Activated T-cell treated with anti-CD3 and anti-CD28 coated beads, Interleukin-2, amount 50 U/mL, for 4 hours (primary cell): ENCODE results near the gene ETFA. TPM values are rescaled to one million over a fixed set of nuclear protein-coding genes. Genes with fewer than 3 reads are reported as not detected.

Source experiments
- ATAC-seq, 2 donors: fragments of 200-7000 bp; cut with Tn5 transposase; one replicate each; pipeline ENCODE4 v1.10.0; 2021
- DNase-seq: peaks from one replicate; pipeline ENCODE4 v3.0.0-alpha.2; 2020
- H3K27me3 Mint-ChIP-seq: one replicate; pipeline ENCODE4 v1.8.0; 2021; ENCODE audit warnings: low read depth, mixed read lengths
- H3K36me3 Mint-ChIP-seq: one replicate; pipeline ENCODE4 v1.8.0; 2022; ENCODE audit warnings: mixed read lengths; ENCODE audit not compliant: insufficient read depth
- H3K4me1 Mint-ChIP-seq: one replicate; pipeline ENCODE4 v1.8.0; 2021; ENCODE audit warnings: low read depth, mixed read lengths
- H3K4me3 Mint-ChIP-seq: one replicate; pipeline ENCODE4 v1.8.0; 2021; ENCODE audit warnings: mild to moderate bottlenecking, moderate library complexity, mixed read lengths
- H3K9me3 Mint-ChIP-seq: one replicate; pipeline ENCODE4 v1.8.0; 2021; ENCODE audit warnings: mixed read lengths
- total RNA-seq, 3 donors: library from RNA; stranded (reverse); gene quantifications; one replicate each; pipeline ENCODE4 v1.2.1, GENCODE V29; 2021

ETFA gene
- total RNA-seq: 100 to 1,000 TPM; 129 to 145 (median 143) TPM

- DNase-seq (peak; percentile 86), ATAC-seq (peak; percentile 100)
- H3K27me3 Mint-ChIP-seq: peaks cover 2% of the 10 kb centered on the region
- peaks cover 25% of the 10 kb centered on the region for H3K4me1 Mint-ChIP-seq
- H3K4me3 Mint-ChIP-seq: peak within 1 kb of the TSS; percentile 89
- no peaks in the 10 kb centered on the region for H3K9me3 Mint-ChIP-seq
- no peaks in the 10 kb centered on the region for H3K36me3 Mint-ChIP-seq
Observed at GRCh38 chr15:76311100-76311953, at the start of gene ETFA. Gene ETFA, minus strand, starts transcription at chr15:76311469. Its CDS starts 81 bp downstream, at chr15:76311388.

GRCh38 chr15:76360416-76360815, 49.1 kb upstream of the ETFA start:
- ATAC-seq (no peak), DNase-seq (no peak)
- no peak overlapping the region for H3K4me3 Mint-ChIP-seq
- H3K27me3 Mint-ChIP-seq: no peaks in the 10 kb centered on the region
- H3K9me3 Mint-ChIP-seq: no peaks in the 10 kb centered on the region
- H3K4me1 Mint-ChIP-seq: no peaks in the 10 kb centered on the region
- H3K36me3 Mint-ChIP-seq: peaks cover 14% of the 10 kb centered on the region

GRCh38 chr15:76359152-76359551, 47.9 kb upstream of the ETFA start:
- no peaks in the 10 kb centered on the region for H3K27me3 Mint-ChIP-seq
- H3K36me3 Mint-ChIP-seq: peaks cover 17% of the 10 kb centered on the region
- H3K4me3 Mint-ChIP-seq: no peak overlapping the region
- no peak for DNase-seq
- H3K9me3 Mint-ChIP-seq: no peaks in the 10 kb centered on the region
- ATAC-seq: no peak
- no peaks in the 10 kb centered on the region for H3K4me1 Mint-ChIP-seq

- no peaks in the 10 kb centered on the region for H3K4me1 Mint-ChIP-seq
- no peaks in the 10 kb centered on the region for H3K9me3 Mint-ChIP-seq
- H3K4me3 Mint-ChIP-seq: no peak overlapping the region
- H3K36me3 Mint-ChIP-seq: peaks cover 22% of the 10 kb centered on the region
- no peak for ATAC-seq
- no peak for DNase-seq
- no peaks in the 10 kb centered on the region for H3K27me3 Mint-ChIP-seq
Observed at GRCh38 chr15:76358453-76358852, 47.2 kb upstream of the ETFA start.

GRCh38 chr15:76354823-76355440, 43.7 kb upstream of the ETFA start:
- ATAC-seq: no peak
- Mint-ChIP-seq H3K27me3 (no peaks in the 10 kb centered on the region), H3K36me3 (peaks cover 20% of the 10 kb centered on the region), H3K9me3 (no peaks in the 10 kb centered on the region), H3K4me3 (no peak overlapping the region), H3K4me1 (no peaks in the 10 kb centered on the region)
- DNase-seq: no peak

GRCh38 chr15:76353903-76354302, 42.6 kb upstream of the ETFA start:
- H3K36me3 Mint-ChIP-seq: peaks cover 16% of the 10 kb centered on the region
- no peaks in the 10 kb centered on the region for H3K27me3 Mint-ChIP-seq
- DNase-seq: no peak
- no peak for ATAC-seq
- H3K4me3 Mint-ChIP-seq: no peak overlapping the region
- H3K9me3 Mint-ChIP-seq: no peaks in the 10 kb centered on the region
- H3K4me1 Mint-ChIP-seq: no peaks in the 10 kb centered on the region

GRCh38 chr15:76353023-76353577, 41.8 kb upstream of the ETFA start:
- ATAC-seq: peak; percentile 38 to 51
- Mint-ChIP-seq H3K36me3 (peaks cover 16% of the 10 kb centered on the region), H3K4me3 (no peak overlapping the region), H3K27me3 (peaks cover 2% of the 10 kb centered on the region), H3K9me3 (no peaks in the 10 kb centered on the region), H3K4me1 (no peaks in the 10 kb centered on the region)
- DNase-seq: no peak

- peaks cover 27% of the 10 kb centered on the region for H3K27me3 Mint-ChIP-seq
- peaks cover 12% of the 10 kb centered on the region for H3K36me3 Mint-ChIP-seq
- peaks cover 9% of the 10 kb centered on the region for H3K4me1 Mint-ChIP-seq
- ATAC-seq (no peak), DNase-seq (no peak)
- no peak overlapping the region for H3K4me3 Mint-ChIP-seq
- H3K9me3 Mint-ChIP-seq: no peaks in the 10 kb centered on the region
Observed at GRCh38 chr15:76349301-76350070, 38.2 kb upstream of the ETFA start.

GRCh38 chr15:76347482-76348055, 36.3 kb upstream of the ETFA start:
- Mint-ChIP-seq H3K4me3 (no peak overlapping the region), H3K36me3 (peaks cover 4% of the 10 kb centered on the region), H3K9me3 (no peaks in the 10 kb centered on the region), H3K27me3 (peaks cover 42% of the 10 kb centered on the region), H3K4me1 (peaks cover 12% of the 10 kb centered on the region)
- ATAC-seq (no peak), DNase-seq (no peak)

- Mint-ChIP-seq H3K4me1 (peaks cover 16% of the 10 kb centered on the region), H3K36me3 (peaks cover 4% of the 10 kb centered on the region), H3K9me3 (no peaks in the 10 kb centered on the region), H3K4me3 (no peak overlapping the region), H3K27me3 (peaks cover 46% of the 10 kb centered on the region)
- peak in 1 of 2 donors; percentile 28 for ATAC-seq
- DNase-seq: no peak
Observed at GRCh38 chr15:76346669-76347481, 35.6 kb upstream of the ETFA start.

GRCh38 chr15:76345880-76346668, 34.8 kb upstream of the ETFA start:
- Mint-ChIP-seq H3K4me3 (peak overlapping the region; percentile 52), H3K27me3 (peaks cover 52% of the 10 kb centered on the region), H3K9me3 (no peaks in the 10 kb centered on the region), H3K4me1 (peaks cover 21% of the 10 kb centered on the region), H3K36me3 (peaks cover 4% of the 10 kb centered on the region)
- peak; percentile 51 to 54 for ATAC-seq
- no peak for DNase-seq

- DNase-seq: no peak
- H3K36me3 Mint-ChIP-seq: peaks cover 4% of the 10 kb centered on the region
Observed at GRCh38 chr15:76345583-76345879, 34.3 kb upstream of the ETFA start.

More at GRCh38 chr15:76345583-76345879, 34.3 kb upstream of the ETFA start:
- no peaks in the 10 kb centered on the region for H3K9me3 Mint-ChIP-seq
- H3K27me3 Mint-ChIP-seq: peaks cover 57% of the 10 kb centered on the region
- peak overlapping the region; percentile 52 for H3K4me3 Mint-ChIP-seq
- ATAC-seq: no peak
- peaks cover 27% of the 10 kb centered on the region for H3K4me1 Mint-ChIP-seq
